Skin of body (tissue), 2 donors: ENCODE results near the gene GABRG3. TPM values are rescaled to one million over a fixed set of nuclear protein-coding genes. Genes with fewer than 3 reads are reported as not detected.

Experiments used
- DNase-seq: peaks from one replicate; lab custom pipeline; 2025; lab: John Stamatoyannopoulos, UW
- total RNA-seq: library from RNA; depleted of rRNA; stranded (reverse); fragments of >200 nt; gene quantifications from one replicate; pipeline ENCODE4 v1.2.3, GENCODE V29; 2014

The GABRG3 gene
- total RNA-seq, 1 donor from 2014 or later: 0.89 TPM

- DNase-seq: peak; percentile 44
Measured at GRCh38 chr15:27095886-27096624, 125.1 kb downstream of the GABRG3 start.

- no peak for DNase-seq
Measured at GRCh38 chr15:27097506-27097905, 126.5 kb downstream of the GABRG3 start.

- DNase-seq: no peak
Measured at GRCh38 chr15:27101982-27102381, 131.0 kb downstream of the GABRG3 start.

- DNase-seq: no peak
Measured at GRCh38 chr15:27111323-27111722, 140.3 kb downstream of the GABRG3 start.

GRCh38 chr15:27114473-27114872, 143.5 kb downstream of the GABRG3 start:
- no peak for DNase-seq

DNA sequence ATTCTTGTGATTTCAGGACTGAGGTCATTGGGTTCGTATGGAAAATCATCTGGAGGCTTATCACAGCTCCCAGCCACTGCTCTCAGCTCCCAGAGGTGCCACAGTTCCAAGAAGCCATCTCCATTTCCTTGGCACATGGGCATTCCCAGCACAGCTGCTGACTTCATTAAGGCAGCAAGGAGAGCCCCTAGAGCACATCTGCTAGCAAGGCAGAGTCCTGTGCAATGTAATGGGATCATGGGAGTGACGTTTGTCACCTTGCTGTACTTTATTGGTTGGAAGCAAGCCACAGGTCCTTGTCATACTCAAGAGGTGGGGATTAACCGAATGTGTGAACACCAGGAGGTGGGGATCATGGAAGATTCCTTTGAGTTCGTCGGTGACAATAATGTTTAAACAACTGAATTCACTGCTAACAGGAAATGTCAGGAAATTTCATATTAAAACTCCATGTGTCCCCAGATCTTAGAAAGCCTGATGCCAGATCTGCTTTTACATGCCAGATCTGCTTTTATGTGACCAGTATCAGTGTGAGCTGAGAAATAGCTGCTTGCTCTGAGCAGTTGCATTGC, 148.8 kb downstream of the GABRG3 start:
- DNase-seq: no peak

DNA sequence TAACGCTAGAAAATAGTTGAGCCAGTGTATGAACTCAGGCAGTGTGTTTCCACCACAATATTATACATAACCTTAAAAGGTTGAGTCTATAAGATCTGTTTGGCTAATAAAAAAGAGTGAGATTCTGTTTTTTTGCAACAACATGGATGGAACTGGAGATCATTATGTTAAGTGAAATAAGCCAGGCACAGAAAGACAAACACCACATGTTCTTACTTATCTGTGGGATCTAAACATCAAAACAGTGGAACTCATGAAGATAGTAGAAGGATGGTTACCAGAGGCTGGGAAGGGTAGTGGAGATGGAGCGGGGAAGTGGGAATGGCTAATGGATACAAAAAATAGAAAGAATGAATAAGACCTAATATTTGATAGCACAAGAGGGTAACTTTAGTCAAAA, 150.7 kb downstream of the GABRG3 start:
- no peak for DNase-seq

DNA sequence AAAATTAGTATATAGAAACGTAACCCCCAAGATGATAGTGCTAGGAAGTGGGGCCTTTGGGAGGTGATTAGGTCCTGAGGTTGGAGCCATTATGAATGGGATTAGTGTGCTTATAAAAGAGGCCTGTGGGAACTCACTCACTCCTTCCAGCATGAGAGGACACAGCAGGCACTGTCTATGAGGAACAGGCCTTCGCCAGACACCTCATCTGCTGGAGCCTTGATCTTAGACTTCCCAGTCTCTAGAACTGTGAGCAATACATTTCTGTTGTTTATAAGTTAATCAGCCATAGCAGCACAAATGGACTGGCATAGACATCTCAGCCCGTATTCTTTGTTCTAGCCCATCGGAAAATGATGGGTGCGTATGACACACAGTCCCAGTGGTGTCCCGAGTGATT, 152.3 kb downstream of the GABRG3 start:
- no peak for DNase-seq

DNA sequence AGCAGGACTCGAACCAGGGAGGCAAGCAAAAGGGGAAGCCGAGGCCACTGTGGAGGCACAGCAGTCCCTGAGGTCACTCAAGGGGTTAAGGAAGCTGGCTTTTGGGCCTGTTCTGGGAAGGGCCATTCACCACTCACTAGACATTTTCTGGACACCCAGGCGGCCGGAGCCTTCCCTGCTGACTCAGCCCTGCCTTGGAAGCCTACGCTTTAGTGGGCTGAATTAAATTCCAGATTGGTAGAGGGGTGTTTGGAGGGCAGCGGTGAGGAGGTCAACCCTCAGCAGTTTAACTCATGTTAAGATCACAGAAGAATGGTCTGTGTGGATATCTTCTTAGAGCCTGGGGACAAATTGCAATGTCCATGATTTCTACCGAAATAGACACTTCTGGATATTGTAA, 152.8 kb downstream of the GABRG3 start:
- no peak for DNase-seq

DNA sequence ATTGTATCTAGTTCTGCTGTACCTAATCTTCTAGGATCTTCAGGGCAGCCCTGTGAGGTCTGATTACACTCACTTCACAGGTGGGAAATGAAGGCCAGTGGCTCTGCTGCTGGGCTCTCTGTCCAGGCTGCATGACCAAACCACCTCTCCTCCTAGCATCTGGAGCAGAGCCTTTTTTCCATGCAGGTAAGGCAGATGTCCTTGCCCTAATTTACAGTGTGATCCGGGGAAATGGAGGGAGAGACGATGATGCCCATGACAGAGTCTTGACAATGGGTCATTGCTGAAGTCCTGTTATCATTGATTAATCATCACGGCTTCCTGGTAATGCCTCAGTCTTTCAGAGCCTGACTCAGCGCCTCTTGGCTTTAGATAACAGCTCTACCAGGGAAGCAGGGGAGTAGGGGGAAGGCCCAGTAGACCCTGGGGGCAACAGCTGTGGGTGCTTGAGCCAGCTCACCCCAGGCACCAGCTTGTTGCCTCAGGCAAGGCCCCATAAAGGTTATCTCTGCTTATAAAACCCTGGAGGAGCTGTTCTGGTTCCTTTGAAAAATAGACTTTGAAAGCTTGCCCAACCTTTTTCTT, 153.4 kb downstream of the GABRG3 start:
- no peak for DNase-seq

GRCh38 chr15:27125185-27125584, 154.2 kb downstream of the GABRG3 start:
- no peak for DNase-seq

- DNase-seq: no peak
Measured at GRCh38 chr15:27126449-27126848, 155.5 kb downstream of the GABRG3 start.

DNA sequence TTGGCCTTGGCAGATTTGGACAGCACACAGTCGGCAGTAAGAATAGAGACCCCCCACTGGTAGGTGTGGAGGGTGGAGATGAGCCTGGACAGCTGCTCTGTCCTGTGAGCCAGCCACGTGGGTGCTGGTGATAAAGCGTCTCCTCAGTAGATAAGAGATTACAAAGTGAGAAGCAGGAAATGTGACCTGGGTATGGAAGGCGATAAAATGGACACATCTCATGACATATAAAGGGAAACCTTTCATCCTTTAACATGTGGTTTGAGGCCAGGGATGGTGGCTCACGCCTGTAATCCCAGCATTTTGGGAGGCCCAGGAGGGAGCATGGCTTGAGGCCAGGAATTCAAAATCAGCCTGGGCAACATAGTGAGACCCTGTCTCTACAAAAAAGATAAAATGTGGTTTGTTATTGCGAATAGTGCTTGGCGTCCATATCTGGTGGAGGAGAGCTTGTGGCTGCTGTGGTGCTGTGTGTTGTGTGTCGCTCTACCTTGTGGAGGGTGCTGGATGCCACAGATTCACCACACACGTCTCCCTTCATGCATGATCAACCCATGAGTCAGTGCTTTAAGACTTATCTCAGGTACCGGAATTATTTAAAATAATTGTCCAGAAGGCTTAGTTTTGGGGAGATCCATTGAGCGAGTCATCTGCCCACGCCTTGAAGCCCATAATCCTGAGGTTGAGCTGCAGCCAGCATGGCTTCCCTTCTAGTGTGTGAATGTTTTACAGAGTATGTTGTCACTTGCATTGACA, 157.0 kb downstream of the GABRG3 start:
- DNase-seq: no peak

GRCh38 chr15:27133249-27133648, 162.3 kb downstream of the GABRG3 start:
- DNase-seq: no peak

- DNase-seq: no peak
Measured at GRCh38 chr15:27134481-27134880, 163.5 kb downstream of the GABRG3 start.

- no peak for DNase-seq
Measured at GRCh38 chr15:27135151-27135550, 164.2 kb downstream of the GABRG3 start.

DNA sequence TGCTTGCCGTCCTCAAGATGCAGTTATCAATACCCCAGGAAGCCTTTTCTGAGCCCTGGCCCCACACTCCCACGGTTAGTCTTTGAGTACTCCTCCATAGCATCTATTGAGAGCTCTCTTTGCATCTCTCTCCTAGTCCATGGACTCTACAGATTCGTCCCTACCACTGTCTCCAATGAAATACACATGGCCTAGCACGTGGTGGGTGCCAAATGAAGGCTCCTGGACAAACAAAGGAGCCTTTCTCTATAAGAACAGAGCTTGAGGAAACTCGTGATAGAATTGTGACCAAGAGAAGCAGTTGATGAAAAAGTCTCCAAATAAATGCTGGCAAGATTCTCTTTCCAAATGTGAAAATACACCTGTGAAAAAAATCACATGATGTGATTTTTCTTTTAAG, 166.1 kb downstream of the GABRG3 start:
- no peak for DNase-seq

- DNase-seq: no peak
Measured at GRCh38 chr15:27165590-27165989, 194.6 kb downstream of the GABRG3 start.

DNA sequence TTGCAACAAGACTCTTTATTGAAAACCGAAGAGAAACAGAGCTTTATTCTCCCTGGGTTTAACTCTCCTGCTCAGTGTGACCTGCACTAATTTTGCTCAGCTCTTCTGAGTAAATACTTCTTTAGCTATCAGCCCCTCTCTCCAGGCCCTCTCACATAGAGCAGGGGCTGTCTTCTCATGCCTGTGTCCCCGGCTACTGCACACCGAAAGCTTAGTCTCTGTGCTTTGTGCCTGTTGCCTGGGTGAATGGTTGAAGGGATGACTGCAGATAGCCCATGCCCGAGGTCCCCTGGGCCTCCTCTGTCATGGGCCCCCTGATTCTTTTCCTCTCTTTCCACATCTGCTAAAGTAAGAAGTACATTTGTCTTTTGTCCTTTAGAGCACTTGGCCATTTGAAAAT, 195.9 kb downstream of the GABRG3 start:
- DNase-seq: no peak

- no peak for DNase-seq
Measured at GRCh38 chr15:27167738-27168137, 196.8 kb downstream of the GABRG3 start.

GRCh38 chr15:27170851-27171250, 199.9 kb downstream of the GABRG3 start:
- DNase-seq: no peak

- no peak for DNase-seq
Measured at GRCh38 chr15:27172821-27173220, 201.8 kb downstream of the GABRG3 start.
